Medulla oblongata (tissue), 1 donor: ENCODE results near the gene FHIT.
"Not testable (repeated sequence)": the region's sequence is repeated elsewhere in the genome, so short reads cannot be mapped to it uniquely, and the experiment has no call there.

Experiments used
- DNase-seq: peaks from one replicate; pipeline ENCODE4 v3.0.0-alpha.2; 2015; ENCODE audit errors: extremely low spot score

Gene FHIT

GRCh38 chr3:60707452-60708020 is 543.7 kb downstream of the FHIT start:
- no peak for DNase-seq

GRCh38 chr3:60703956-60704736 is 547.1 kb downstream of the FHIT start:
- no peak for DNase-seq

- no peak for DNase-seq
These were observed 548.2 kb downstream of the FHIT start for GRCh38 chr3:60703008-60703407.

GRCh38 chr3:60698117-60698516 is 553.1 kb downstream of the FHIT start:
- DNase-seq = no peak

GRCh38 chr3:60697132-60697531 is 554.1 kb downstream of the FHIT start:
- no peak for DNase-seq

- DNase-seq = no peak
These were observed 554.7 kb downstream of the FHIT start for GRCh38 chr3:60696428-60697125.

- DNase-seq = no peak
These were observed 575.8 kb downstream of the FHIT start for GRCh38 chr3:60675424-60675823.

GRCh38 chr3:60674870-60675269 is 576.4 kb downstream of the FHIT start:
- DNase-seq = no peak

- DNase-seq = no peak
These were observed 578.1 kb downstream of the FHIT start for GRCh38 chr3:60673123-60673522.

GRCh38 chr3:60672337-60672736 is 578.9 kb downstream of the FHIT start:
- DNase-seq = not testable (repeated sequence)

- DNase-seq = no peak
These were observed 581.6 kb downstream of the FHIT start for GRCh38 chr3:60669636-60670035.

GRCh38 chr3:60660026-60660425 is 591.2 kb downstream of the FHIT start:
- no peak for DNase-seq

GRCh38 chr3:60659098-60659497 is 592.2 kb downstream of the FHIT start:
- DNase-seq = no peak

GRCh38 chr3:60657972-60658371 is 593.3 kb downstream of the FHIT start:
- DNase-seq = no peak

- no peak for DNase-seq
These were observed 598.4 kb downstream of the FHIT start for GRCh38 chr3:60652829-60653228.

- no peak for DNase-seq
These were observed 599.5 kb downstream of the FHIT start for GRCh38 chr3:60651799-60652198.

- DNase-seq = no peak
These were observed 601.1 kb downstream of the FHIT start for GRCh38 chr3:60650171-60650570.

- no peak for DNase-seq
These were observed 605.5 kb downstream of the FHIT start for GRCh38 chr3:60645801-60646200.

- no peak for DNase-seq
These were observed 607.4 kb downstream of the FHIT start for GRCh38 chr3:60643831-60644230.

GRCh38 chr3:60641354-60641753 is 609.9 kb downstream of the FHIT start:
- no peak for DNase-seq

- DNase-seq = no peak
These were observed 614.4 kb downstream of the FHIT start for GRCh38 chr3:60636846-60637245.

GRCh38 chr3:60633644-60634043 is 617.6 kb downstream of the FHIT start:
- DNase-seq = no peak

GRCh38 chr3:60631509-60631908 is 619.7 kb downstream of the FHIT start:
- DNase-seq = no peak
